Heart right ventricle (tissue), 16 donors: ENCODE data around the gene PCBP3. TPM values are rescaled to one million over a fixed set of nuclear protein-coding genes. Genes with fewer than 3 reads are reported as not detected.

ENCODE experiments used
- ATAC-seq, 8 donors: fragments of 200-7000 bp; cut with Tn5 transposase; one replicate each; pipeline ENCODE4 v1.9.1; 2020; ENCODE audit warnings: mild to moderate bottlenecking in 8 of 8, moderate library complexity in 8 of 8, moderate number of reproducible peaks in 1 of 8
- DNase-seq, 2 donors: peaks; one replicate each; pipeline ENCODE4 v3.0.0-alpha.2; 2020
- H3K27ac ChIP-seq, 10 donors: fragments of 200-600 bp; sonication (generic) in 2 of 10; one replicate each; pipeline versions ENCODE4 v1.5.0 to v1.8.0; 2020 to 2022; ENCODE audit warnings: mild to moderate bottlenecking in 3 of 10
- H3K27me3 ChIP-seq, 7 donors: fragments of 200-600 bp; one replicate each; pipeline ENCODE4 v1.8.0; 2021 to 2022; ENCODE audit warnings: mild to moderate bottlenecking in 2 of 7
- H3K36me3 ChIP-seq, 9 donors: fragments of 200-600 bp; sonication (generic) in 1 of 9; one replicate each; pipeline versions ENCODE4 v1.5.0 to v1.8.0; 2020 to 2022; ENCODE audit warnings: mild to moderate bottlenecking in 2 of 9
- H3K4me1 ChIP-seq, 9 donors: fragments of 200-600 bp; sonication (generic) in 1 of 9; one replicate each; pipeline versions ENCODE4 v1.5.0 to v1.8.0; 2020 to 2022; ENCODE audit warnings: mild to moderate bottlenecking in 4 of 9
- H3K4me3 ChIP-seq, 10 donors: fragments of 200-600 bp; sonication (generic) in 2 of 10; one replicate each; pipeline versions ENCODE4 v1.5.0 to v1.8.0; 2020 to 2022; ENCODE audit warnings: mild to moderate bottlenecking in 7 of 10, moderate library complexity in 2 of 10
- H3K9me3 ChIP-seq, 11 donors: fragments of 200-600 bp in 10 of 11; sonication (generic) in 2 of 11; one replicate each; pipeline versions ENCODE4 v1.5.0 to v1.8.0; 2013 to 2022; ENCODE audit warnings: mild to moderate bottlenecking in 2 of 11, control low read depth in 1 of 11, moderate library complexity in 1 of 11
- WGBS, 2 donors: extraction: QIAGEN DNeasy Blood & Tissue Kit; methylation state at CpG; one replicate each; pipeline ENCODE4 v1.1.7; 2013; ENCODE audit warnings: inconsistent platforms in 1 of 2; 5-methylcytosine and 5-hydroxymethylcytosine counted together
- intact Hi-C, 10 donors: fragments of 100-400 bp; cut with DNase I; formaldehyde crosslinking; loops; one replicate each; pipeline versions ENCODE4 v1.11.1 to v1.14.2; 2022
- polyA plus RNA-seq, 2 donors: library from polyadenylated mRNA; stranded (reverse); fragments of 200-250 nt; gene quantifications; one replicate each; pipeline ENCODE4 v1.2.3, GENCODE V29; 2013
- total RNA-seq, 10 donors: library from RNA; stranded (reverse); fragmentation: NEBNext Ultra II Directional in 3 of 10; extraction: Animal tissue kit (Norgen Biotek cat#: 25700) in 3 of 10; gene quantifications; one replicate each; pipeline versions ENCODE4 v1.2.1 to v1.2.4, GENCODE V29; 2021 to 2023
- TF ChIP-seq, protein P1 (sequence below), 9 donors: fragments of 200-600 bp; sonication (generic) in 2 of 9; IDR thresholded peaks; one replicate each; pipeline versions ENCODE4 v1.5.0 to v1.8.0; 2021 to 2022; ENCODE audit warnings: antibody characterized with exemption in 9 of 9, mild to moderate bottlenecking in 5 of 9, moderate library complexity in 1 of 9
- donor health status: Arrhythmogenic right ventricular cardiomyopathy.
- donor health status: ischemic (EF 13 %, LVEDD 7.1; RV severe dilation, severe dysfunction).
- donor health status: healthy with polysubstance abuse.
- donor health status: DM: no; HTN: yes; CAD: no.
- donor health status: DM: no; HTN: no; CAD: no.
- donor health status: ischemic (EF 25% LVEDD 6.9; RV normal size, moderate dysfunction).
- donor health status: ischemic (EF 25% LVEDD 5.7; RV mildly dilated, moderate dysfunction).
- donor health status: healthy.
- donor health status: DM: yes; HTN: yes; CAD: no.
- donor health status: Ischemic cardiomyopathy.
- donor health status: ischemic (EF 35%, LVEDD 5.7; RV mildly dilated, moderate dysfunction).
- donor health status: nonischemic (EF 11% LVEDD 7.7; RV severe dilation, severe dysfunction).
- donor health status: DM: yes; HTN: yes; CAD: no.
- donor health status: PGD.
- donor health status: ischemic (EF 29% LVEDD 5.4; RV normal size, mild dysfunction).
- donor health status: nonischemic (EF 23%, LVEDD 6.1; RV moderate dilation, normal function).

The PCBP3 gene
- total and polyA plus RNA-seq, 12 donors, result 0.25 to 11.3 (median 1.2) TPM

DNA sequence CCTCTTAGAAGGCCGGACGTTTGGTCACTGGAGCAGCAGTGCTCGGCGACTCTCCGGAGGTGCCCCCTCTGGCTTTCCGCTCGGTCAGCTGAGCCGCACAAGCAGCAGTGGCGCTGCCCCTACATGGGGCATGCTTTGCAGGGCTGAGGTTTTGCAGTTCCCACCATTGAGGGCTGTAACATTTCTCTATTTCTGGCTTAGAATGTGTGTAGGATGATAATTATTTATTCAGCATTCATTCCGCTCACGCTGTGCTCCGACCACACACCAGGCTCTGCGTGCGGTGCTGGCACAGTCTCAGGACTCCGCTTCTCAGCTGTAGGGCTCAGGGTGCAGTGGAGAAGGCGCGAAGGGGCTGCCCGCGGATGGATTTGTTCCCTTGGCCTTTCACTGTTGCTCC is 119.5 kb downstream of the PCBP3 start:
- Histone ChIP-seq H3K27me3 (peaks cover 0 to 5% (median 0%) of the 10 kb centered on the region in 7 donors), H3K27ac (no peak overlapping the region)
- WGBS, 2 donors, result 92 to 93% methylated on average over 19 of the region's 19 CpGs

DNA sequence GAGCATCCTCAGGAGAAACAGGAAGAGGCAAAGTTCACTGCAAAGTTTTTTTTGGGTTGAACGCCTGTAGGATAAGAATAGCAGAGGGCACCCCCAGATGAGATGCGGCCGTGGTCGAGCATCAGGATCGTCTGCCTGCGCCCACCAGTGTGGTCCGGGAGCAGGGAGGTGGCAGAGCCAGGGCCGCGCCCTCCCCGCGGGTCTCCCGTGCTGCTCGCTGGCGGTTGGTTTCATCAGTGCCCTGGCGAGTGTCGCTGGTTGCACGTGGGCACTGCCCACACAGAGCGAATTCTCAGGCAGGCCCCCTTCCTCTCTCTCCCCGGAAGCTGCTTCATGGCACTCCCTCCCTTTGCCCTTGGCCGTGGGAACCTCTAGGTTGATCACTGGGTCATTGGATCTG is 120.0 kb downstream of the PCBP3 start:
- WGBS, 2 donors, result 85 to 86% methylated on average over 20 of the region's 20 CpGs
- no peak for DNase-seq
- TF ChIP-seq, protein P1, sequence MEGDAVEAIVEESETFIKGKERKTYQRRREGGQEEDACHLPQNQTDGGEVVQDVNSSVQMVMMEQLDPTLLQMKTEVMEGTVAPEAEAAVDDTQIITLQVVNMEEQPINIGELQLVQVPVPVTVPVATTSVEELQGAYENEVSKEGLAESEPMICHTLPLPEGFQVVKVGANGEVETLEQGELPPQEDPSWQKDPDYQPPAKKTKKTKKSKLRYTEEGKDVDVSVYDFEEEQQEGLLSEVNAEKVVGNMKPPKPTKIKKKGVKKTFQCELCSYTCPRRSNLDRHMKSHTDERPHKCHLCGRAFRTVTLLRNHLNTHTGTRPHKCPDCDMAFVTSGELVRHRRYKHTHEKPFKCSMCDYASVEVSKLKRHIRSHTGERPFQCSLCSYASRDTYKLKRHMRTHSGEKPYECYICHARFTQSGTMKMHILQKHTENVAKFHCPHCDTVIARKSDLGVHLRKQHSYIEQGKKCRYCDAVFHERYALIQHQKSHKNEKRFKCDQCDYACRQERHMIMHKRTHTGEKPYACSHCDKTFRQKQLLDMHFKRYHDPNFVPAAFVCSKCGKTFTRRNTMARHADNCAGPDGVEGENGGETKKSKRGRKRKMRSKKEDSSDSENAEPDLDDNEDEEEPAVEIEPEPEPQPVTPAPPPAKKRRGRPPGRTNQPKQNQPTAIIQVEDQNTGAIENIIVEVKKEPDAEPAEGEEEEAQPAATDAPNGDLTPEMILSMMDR (IDR thresholded peaks at IDR 0.05), result no peak
- H3K36me3 ChIP-seq, result peaks cover 0 to 3% (median 0%) of the 10 kb centered on the region in 9 donors
- H3K27me3 ChIP-seq, result peaks cover 0 to 5% (median 0%) of the 10 kb centered on the region in 7 donors
- H3K4me3 ChIP-seq, result no peak overlapping the region
- H3K27ac ChIP-seq, result no peak overlapping the region
- no peaks in the 10 kb centered on the region for H3K4me1 ChIP-seq
- no peak for ATAC-seq
- H3K9me3 ChIP-seq, result no peaks in the 10 kb centered on the region
- intact Hi-C loops, result no loop called here

More for the DNA sequence above, 119.5 kb downstream of the PCBP3 start:
- no peak for DNase-seq
- H3K36me3 ChIP-seq, result peaks cover 0 to 3% (median 0%) of the 10 kb centered on the region in 9 donors
- ATAC-seq, result no peak
- TF ChIP-seq, protein P1 (IDR thresholded peaks at IDR 0.05), result no peak
- H3K4me3 ChIP-seq, result no peak overlapping the region
- no peaks in the 10 kb centered on the region for H3K9me3 ChIP-seq
- intact Hi-C loops, result no loop called here
- H3K4me1 ChIP-seq, result no peaks in the 10 kb centered on the region

GRCh38 chr21:45764792-45765191 is 121.3 kb downstream of the PCBP3 start:
- Histone ChIP-seq H3K9me3 (no peaks in the 10 kb centered on the region), H3K36me3 (peaks cover 0 to 3% (median 0%) of the 10 kb centered on the region in 9 donors), H3K27ac (no peak overlapping the region), H3K4me3 (no peak overlapping the region), H3K27me3 (peaks cover 0 to 5% (median 0%) of the 10 kb centered on the region in 7 donors), H3K4me1 (no peaks in the 10 kb centered on the region)
- TF ChIP-seq, protein P1 (IDR thresholded peaks at IDR 0.05), result no peak
- intact Hi-C loops, result no loop called here
- 83 to 86% methylated on average over 9 of the region's 9 CpGs for WGBS, 2 donors
- ATAC-seq, result no peak
- DNase-seq, result no peak

DNA sequence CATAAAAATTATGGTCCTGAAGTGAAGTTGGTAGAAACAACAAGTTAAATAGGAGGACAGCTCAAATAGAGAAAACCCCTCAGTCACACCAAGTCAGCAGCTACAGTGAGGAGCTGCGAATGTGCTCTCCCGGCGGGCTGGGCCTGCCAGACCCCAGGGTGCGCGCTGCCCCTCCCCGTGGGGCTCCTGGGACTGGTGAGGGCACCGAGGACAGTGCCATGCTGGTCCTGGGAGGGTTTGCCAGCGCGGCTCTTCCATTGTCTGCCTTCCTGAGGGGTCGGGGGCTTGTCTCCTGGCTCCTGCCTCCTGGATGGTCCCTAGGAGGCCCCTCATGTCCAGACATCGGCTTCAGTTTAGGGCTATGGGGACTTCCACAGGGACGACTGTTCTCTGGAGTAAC is 121.8 kb downstream of the PCBP3 start:
- Histone ChIP-seq H3K27me3 (peaks cover 0 to 5% (median 0%) of the 10 kb centered on the region in 7 donors), H3K27ac (no peak overlapping the region), H3K4me3 (no peak overlapping the region), H3K4me1 (no peaks in the 10 kb centered on the region), H3K9me3 (no peaks in the 10 kb centered on the region), H3K36me3 (no peaks in the 10 kb centered on the region)
- intact Hi-C loops, result no loop called here
- DNase-seq (no peak), ATAC-seq (no peak)
- TF ChIP-seq, protein P1 (IDR thresholded peaks at IDR 0.05), result no peak
- WGBS, 2 donors, result 86 to 87% methylated on average over 12 of the region's 12 CpGs
